Measurements from ENCODE around the gene PDE1A.

PDE1A gene

DNA sequence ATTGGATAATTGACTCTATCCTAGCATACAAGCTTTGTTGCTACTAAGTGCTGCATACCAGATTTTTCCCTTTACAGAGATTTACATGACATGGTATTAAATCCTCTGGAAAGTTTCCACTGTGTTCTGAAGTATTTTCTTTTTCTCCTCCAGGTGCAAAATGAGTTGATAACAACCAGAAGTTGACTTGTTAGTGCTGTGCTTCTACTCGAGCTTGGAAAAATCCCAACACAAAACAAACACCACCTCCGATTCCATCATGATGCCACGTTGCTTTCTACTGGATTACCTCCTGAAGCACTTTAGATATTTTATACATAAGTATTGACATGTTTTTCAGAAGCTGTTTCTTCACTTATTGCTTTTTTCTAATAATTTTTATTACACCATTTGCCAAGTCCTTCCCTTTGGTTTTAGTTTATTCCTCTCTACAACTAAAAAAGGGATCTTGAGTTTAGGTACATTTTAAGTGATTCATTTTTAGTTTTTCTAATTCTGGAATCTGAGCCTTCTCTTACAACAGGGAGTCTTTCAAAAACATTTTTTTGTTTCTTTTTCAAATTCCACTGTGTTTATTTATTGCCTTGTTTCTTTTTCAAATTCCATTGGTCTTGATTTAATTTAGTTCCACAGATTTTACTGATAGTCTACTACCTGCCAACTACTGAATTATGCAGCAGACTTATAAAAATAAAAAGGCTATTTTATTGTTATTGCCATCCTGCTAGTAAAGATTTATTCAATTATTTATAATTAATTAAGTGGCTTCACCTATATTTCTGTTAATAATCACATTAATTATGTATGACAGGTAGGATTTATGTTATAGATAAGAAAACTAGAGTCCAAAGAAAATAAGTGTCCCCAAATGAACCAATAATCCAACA is 297.8 kb downstream of the PDE1A start:
- no peak for DNase-seq (ENCODE audit: low spot score)

DNA sequence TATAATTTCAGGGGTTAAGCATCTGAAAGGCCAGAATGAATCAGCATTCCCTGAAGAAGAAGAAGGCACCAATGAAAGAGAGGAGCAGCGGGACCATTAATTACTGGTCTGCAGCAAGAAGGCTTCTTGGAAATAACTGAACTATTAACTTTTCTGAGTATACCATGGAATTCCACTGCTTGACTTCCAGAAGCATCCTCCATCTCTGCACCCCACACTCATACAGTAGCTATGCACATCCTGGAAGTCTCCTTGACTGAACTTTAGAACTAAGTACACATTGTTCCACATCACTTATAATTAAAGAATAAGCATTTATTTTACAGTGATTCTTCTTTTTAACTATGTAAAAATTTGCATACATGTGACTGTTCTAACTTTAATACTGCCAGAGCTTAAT is 309.6 kb downstream of the PDE1A start:
- no peak for DNase-seq (ENCODE audit: low spot score)

GRCh38 chr2:182116774-182117173 is 310.1 kb downstream of the PDE1A start:
- no peak for DNase-seq (ENCODE audit: low spot score)

GRCh38 chr2:182115258-182115657 is 311.6 kb downstream of the PDE1A start:
- no peak for DNase-seq (ENCODE audit: low spot score)

GRCh38 chr2:182113334-182113733 is 313.5 kb downstream of the PDE1A start:
- DNase-seq (ENCODE audit: low spot score), result no peak

- DNase-seq (ENCODE audit: low spot score), result no peak
Observed at GRCh38 chr2:182110347-182110746, 316.5 kb downstream of the PDE1A start.

- DNase-seq (ENCODE audit: low spot score), result no peak
Observed at GRCh38 chr2:182103526-182103925, 323.3 kb downstream of the PDE1A start.

GRCh38 chr2:182101263-182101662 is 325.6 kb downstream of the PDE1A start:
- DNase-seq (ENCODE audit: low spot score), result no peak

- no peak for DNase-seq (ENCODE audit: low spot score)
Observed at GRCh38 chr2:182098648-182099047, 328.2 kb downstream of the PDE1A start.

DNA sequence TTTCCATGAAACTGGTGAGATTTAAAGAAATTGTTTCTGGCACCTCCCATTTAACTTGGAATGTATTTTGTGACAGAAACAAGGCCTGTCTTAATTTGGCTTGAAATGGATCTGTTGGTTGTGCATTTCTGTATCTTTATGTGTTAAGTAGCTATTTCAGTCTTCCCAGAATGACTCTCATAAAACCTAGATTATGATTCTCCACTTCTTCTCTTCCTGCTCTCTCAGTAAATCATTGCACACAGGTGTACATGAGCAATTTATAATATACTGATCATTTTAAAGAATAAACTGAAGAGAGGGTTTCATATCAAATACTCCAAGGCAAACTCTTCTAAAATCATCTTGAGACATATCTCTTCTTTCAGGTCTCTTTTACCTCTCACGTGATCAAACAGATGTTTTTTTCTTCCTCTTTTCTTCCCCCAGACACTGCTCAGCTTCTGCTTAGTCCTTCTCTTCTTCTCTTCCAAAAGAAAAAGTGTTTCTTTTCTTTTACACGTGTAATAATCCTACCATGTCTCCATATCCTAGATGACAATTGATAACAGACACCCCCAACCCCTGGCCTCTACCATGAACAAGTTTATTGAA is 329.2 kb downstream of the PDE1A start:
- DNase-seq (ENCODE audit: low spot score), result no peak

DNA sequence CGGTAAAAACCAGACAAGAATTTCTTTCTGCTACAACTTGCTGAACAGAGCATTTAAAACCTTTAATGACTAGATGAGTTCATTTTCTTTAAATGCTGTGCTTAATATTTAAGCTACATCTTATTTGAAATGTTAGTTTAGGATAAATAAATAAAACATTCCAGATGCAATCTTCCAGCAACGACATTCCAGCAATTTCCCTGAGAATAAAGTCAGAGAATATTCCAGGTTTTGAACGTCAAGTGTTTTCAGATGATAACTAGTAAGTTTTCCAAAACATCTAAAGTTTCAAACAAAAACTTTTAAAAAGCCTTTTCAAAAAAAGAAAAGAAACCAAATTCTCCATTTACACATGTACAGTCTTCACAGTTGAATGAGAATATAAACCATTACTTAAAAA is 336.4 kb downstream of the PDE1A start:
- DNase-seq (ENCODE audit: low spot score), result no peak

Measured in D341Med (cell line).